Osteoblast (primary cell): ENCODE measurements around the gene MYL6. TPM values are rescaled to one million over a fixed set of nuclear protein-coding genes. Genes with fewer than 3 reads are reported as not detected.

Source experiments
- DNase-seq: peaks from one replicate; pipeline ENCODE4 v3.0.0; 2011; ENCODE audit warnings: low spot score, mixed read lengths; ENCODE audit not compliant: insufficient read length; ENCODE audit errors: missing footprints
- H2AFZ ChIP-seq: 2 replicates; pipeline ENCODE4 v1.6.0; 2011; ENCODE audit warnings: mild to moderate bottlenecking, low read length
- H3K27ac ChIP-seq: 2 replicates; pipeline ENCODE4 v1.5.1; 2011; ENCODE audit warnings: mild to moderate bottlenecking, low read depth, low read length, moderate library complexity
- H3K27me3 ChIP-seq: 2 replicates; pipeline ENCODE4 v1.6.0; 2012; ENCODE audit warnings: mild to moderate bottlenecking, control low read depth, inconsistent platforms, low read length, moderate library complexity; ENCODE audit not compliant: insufficient read depth
- H3K36me3 ChIP-seq: 2 replicates; pipeline ENCODE4 v1.5.1; 2011; ENCODE audit warnings: mild to moderate bottlenecking, low read length, control low read depth, moderate library complexity; ENCODE audit not compliant: insufficient read depth
- H3K4me1 ChIP-seq: 2 replicates; pipeline ENCODE4 v1.5.1; 2011; ENCODE audit warnings: mild to moderate bottlenecking, low read length, control low read depth, moderate library complexity; ENCODE audit not compliant: insufficient read depth
- H3K4me2 ChIP-seq: 2 replicates; pipeline ENCODE4 v1.6.0; 2011; ENCODE audit warnings: mild to moderate bottlenecking, low read length; ENCODE audit not compliant: insufficient read depth
- H3K4me3 ChIP-seq: fragments of 200-600 bp; sonication (generic); 3 replicates; pipeline ENCODE4 v1.5.1; 2012; ENCODE audit warnings: mild to moderate bottlenecking, low read length, inconsistent platforms; ENCODE audit not compliant: insufficient read depth
- H3K79me2 ChIP-seq: 2 replicates; pipeline ENCODE4 v1.6.0; 2012; ENCODE audit warnings: mild to moderate bottlenecking, low read length, control low read depth, inconsistent platforms; ENCODE audit not compliant: insufficient read depth
- H3K9me3 ChIP-seq: 2 replicates; pipeline ENCODE4 v1.5.1; 2011; ENCODE audit warnings: low read depth, low read length, control low read depth
- H4K20me1 ChIP-seq: 2 replicates; pipeline ENCODE4 v1.6.0; 2012; ENCODE audit warnings: mild to moderate bottlenecking, low read length, control low read depth; ENCODE audit not compliant: insufficient read depth
- total RNA-seq: library from RNA; depleted of rRNA; stranded (reverse); fragments of >200 nt; gene quantifications from 2 replicates; pipeline ENCODE4 v1.2.3, GENCODE V29; 2012
- TF ChIP-seq, protein P1 (sequence below): IDR thresholded peaks from 2 replicates; pipeline ENCODE4 v1.5.1; 2011; ENCODE audit warnings: mild to moderate bottlenecking, low read depth, low read length, moderate library complexity; ENCODE audit errors: extremely low read depth

MYL6 gene
- total RNA-seq, 1 donor = 873 TPM

DNA sequence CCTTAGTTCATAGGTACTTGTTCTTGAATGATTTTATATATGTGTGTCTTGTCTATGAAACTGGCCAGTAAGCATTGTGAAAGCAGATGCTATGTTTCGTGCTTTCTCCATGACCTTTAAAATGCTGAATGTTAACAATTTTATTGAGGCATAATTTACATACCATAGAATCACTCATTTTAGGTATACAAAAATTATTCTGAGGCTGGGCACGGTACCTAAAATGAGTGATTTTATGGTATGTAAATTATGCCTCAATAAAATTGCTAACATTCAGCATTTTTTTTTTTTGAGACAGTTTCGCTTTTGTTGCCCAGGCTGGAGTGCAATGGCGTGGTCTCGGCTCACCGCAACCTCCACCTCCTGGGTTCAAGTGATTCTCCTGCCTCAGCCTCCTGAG, 23.3 kb upstream of the MYL6 start:
- Histone ChIP-seq H3K4me3 (no peak overlapping the region), H2AFZ (no peak overlapping the region), H3K4me2 (no peak overlapping the region), H3K79me2 (peaks cover 5% of the 10 kb centered on the region), H3K36me3 (peaks cover 81% of the 10 kb centered on the region), H3K27ac (no peak overlapping the region), H4K20me1 (peaks cover 3% of the 10 kb centered on the region), H3K27me3 (no peaks in the 10 kb centered on the region), H3K9me3 (no peaks in the 10 kb centered on the region), H3K4me1 (no peaks in the 10 kb centered on the region)
- DNase-seq = no peak
- TF ChIP-seq, protein P1, sequence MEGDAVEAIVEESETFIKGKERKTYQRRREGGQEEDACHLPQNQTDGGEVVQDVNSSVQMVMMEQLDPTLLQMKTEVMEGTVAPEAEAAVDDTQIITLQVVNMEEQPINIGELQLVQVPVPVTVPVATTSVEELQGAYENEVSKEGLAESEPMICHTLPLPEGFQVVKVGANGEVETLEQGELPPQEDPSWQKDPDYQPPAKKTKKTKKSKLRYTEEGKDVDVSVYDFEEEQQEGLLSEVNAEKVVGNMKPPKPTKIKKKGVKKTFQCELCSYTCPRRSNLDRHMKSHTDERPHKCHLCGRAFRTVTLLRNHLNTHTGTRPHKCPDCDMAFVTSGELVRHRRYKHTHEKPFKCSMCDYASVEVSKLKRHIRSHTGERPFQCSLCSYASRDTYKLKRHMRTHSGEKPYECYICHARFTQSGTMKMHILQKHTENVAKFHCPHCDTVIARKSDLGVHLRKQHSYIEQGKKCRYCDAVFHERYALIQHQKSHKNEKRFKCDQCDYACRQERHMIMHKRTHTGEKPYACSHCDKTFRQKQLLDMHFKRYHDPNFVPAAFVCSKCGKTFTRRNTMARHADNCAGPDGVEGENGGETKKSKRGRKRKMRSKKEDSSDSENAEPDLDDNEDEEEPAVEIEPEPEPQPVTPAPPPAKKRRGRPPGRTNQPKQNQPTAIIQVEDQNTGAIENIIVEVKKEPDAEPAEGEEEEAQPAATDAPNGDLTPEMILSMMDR = no peak

DNA sequence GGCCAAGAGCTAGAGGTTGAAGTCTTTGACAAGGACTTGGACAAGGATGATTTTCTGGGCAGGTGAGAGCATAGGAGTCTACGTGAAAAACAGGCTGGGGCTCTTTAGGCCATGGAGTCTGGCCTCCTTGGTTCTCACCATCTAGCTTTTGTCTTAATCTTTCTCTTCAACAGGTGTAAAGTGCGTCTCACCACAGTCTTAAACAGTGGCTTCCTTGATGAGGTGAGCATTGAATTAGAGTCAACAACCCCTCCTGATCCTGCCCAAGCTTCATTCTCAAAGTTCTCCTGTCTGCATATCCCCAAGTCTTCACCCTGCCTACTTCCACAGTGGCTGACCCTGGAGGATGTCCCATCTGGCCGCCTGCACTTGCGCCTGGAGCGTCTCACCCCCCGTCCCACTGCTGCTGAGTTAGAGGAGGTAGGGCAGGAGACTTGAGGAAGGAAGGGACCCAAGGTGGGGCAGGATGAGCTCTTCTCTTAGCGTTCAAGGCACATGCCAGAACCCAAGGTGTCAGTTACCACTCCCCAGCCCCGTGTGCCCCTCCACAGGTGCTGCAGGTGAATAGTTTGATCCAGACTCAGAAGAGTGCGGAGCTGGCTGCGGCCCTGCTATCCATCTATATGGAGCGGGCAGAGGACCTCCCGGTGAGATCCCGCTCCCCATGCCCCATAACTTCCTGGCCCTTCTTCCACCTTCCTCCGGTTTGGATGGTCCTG, 20.1 kb upstream of the MYL6 start:
- Histone ChIP-seq H4K20me1 (peaks cover 3% of the 10 kb centered on the region), H3K4me1 (no peaks in the 10 kb centered on the region), H2AFZ (no peak overlapping the region), H3K9me3 (no peaks in the 10 kb centered on the region), H3K36me3 (peaks cover 69% of the 10 kb centered on the region), H3K27me3 (no peaks in the 10 kb centered on the region), H3K27ac (no peak overlapping the region), H3K4me2 (no peak overlapping the region), H3K4me3 (no peak overlapping the region), H3K79me2 (no peaks in the 10 kb centered on the region)
- TF ChIP-seq, protein P1 = no peak
- DNase-seq = no peak

DNA sequence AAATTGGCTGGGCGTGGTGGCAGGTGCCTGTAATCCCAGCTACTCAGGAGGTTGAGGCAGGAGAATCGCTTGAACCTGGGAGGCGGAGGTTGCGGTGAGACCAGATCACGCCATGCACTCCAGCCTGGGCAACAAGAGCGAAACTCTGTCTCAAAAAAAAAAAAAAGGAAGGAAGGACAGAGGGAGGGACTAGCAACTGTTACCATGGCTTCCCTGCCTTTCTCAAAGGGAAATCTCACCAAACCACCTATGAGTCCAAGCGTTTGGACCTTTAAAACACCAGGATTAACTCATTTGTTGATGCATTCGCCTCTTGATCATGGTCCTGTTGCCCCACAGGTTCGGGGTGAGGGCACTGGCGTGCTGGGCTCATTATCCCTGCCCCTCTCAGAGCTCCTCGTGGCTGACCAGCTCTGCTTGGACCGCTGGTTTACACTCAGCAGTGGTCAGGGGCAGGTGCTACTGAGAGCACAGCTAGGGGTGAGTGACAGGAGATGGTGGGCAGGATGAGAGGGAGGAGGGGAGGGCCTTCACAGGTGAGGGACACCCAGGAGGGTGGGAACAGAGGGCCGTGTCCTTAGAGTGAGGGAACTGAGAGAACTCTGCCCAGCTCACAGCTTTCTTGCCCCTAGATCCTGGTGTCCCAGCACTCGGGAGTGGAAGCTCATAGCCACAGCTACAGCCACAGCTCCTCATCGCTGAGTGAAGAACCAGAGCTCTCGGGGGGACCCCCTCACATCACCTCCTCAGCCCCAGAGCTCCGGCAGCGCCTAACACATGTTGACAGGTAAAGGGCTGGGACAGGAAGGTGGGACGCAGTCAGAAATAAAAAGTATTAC, 16.0 kb upstream of the MYL6 start:
- TF ChIP-seq, protein P1 = no peak
- Histone ChIP-seq H3K36me3 (peaks cover 53% of the 10 kb centered on the region), H2AFZ (no peak overlapping the region), H3K4me1 (peaks cover 5% of the 10 kb centered on the region), H3K4me2 (no peak overlapping the region), H4K20me1 (peaks cover 3% of the 10 kb centered on the region), H3K4me3 (no peak overlapping the region), H3K79me2 (no peaks in the 10 kb centered on the region), H3K27ac (no peak overlapping the region), H3K27me3 (no peaks in the 10 kb centered on the region), H3K9me3 (no peaks in the 10 kb centered on the region)
- no peak for DNase-seq

DNA sequence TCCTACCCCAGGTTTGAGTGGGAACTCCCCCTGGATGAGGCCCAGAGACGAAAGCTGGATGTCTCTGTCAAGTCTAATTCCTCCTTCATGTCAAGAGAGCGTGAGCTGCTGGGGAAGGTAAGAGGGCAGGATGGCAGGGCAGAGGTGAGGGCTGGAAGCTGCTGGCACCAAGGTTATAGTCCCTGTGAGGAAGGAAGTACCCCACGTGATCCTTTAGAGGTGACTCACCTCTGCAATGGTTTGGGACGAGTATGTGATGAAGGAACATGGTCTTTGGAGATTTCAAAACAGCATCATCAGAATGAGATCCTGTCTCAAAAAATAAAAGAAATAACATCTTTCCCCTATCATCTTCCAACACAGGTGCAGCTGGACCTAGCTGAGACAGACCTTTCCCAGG, 14.9 kb upstream of the MYL6 start:
- H3K9me3 ChIP-seq = no peaks in the 10 kb centered on the region
- H3K4me3 ChIP-seq = no peak overlapping the region
- H3K36me3 ChIP-seq = peaks cover 43% of the 10 kb centered on the region
- no peak overlapping the region for H2AFZ ChIP-seq
- H3K4me2 ChIP-seq = no peak overlapping the region
- no peaks in the 10 kb centered on the region for H4K20me1 ChIP-seq
- TF ChIP-seq, protein P1 = no peak
- H3K27me3 ChIP-seq = no peaks in the 10 kb centered on the region
- H3K27ac ChIP-seq = no peak overlapping the region
- no peaks in the 10 kb centered on the region for H3K79me2 ChIP-seq
- no peak for DNase-seq
- peaks cover 5% of the 10 kb centered on the region for H3K4me1 ChIP-seq
